Umbilical cord (tissue), 2 donors: Measurements from ENCODE around the gene TSPOAP1. TPM values are rescaled to one million over a fixed set of nuclear protein-coding genes. Genes with fewer than 3 reads are reported as not detected.

Experiments
- DNase-seq: peaks from one replicate; pipeline ENCODE4 v3.0.0-alpha.2; 2015; ENCODE audit warnings: low spot score
- total RNA-seq: library from RNA; depleted of rRNA; stranded (reverse); fragments of >200 nt; gene quantifications from one replicate; pipeline ENCODE4 v1.2.3, GENCODE V29; 2014; ENCODE audit warnings: low replicate concordance; ENCODE audit not compliant: insufficient read depth

The TSPOAP1 gene
- total RNA-seq, 1 donor from 2014 or later = 18.1 TPM

DNA sequence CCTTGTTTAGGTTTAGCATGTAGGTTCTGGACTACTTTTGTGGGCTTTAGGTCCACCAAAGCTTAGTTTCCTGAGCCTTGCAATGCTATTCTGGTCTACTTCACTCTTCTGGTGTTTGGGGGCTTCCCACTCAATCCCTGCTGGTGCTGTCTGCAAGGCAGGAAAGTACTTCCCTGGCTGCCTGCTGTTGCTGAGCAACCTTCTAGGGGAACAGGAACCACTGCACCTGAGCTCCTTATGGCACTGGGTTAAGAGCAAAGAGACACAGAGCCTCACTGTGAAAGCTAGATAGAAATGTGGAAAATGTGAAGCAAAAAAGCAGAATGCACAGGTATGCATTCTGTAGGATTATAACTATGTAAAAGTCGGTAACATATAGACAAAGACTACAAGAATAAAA lies 64.8 kb downstream of the TSPOAP1 start:
- no peak for DNase-seq

DNA sequence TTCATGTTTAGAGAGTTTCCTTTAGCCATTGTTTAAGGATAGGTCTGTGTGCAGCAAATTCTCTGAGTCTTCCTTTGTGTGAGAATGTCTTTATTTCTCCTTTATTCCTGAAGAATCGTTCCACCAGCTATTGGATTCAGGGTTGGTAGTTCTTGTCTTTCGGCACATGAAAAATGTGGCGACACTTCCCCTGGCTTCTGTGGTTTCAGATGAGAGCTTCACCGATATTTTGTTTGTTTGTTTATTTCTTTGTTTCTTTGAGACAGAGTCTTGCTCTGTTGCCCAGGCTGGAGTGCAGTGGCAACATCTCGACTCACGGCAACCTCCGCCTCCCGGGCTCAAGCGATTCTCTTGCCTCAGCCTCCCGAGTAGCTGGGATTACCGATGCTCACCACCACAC lies 66.4 kb downstream of the TSPOAP1 start:
- DNase-seq = no peak

DNA sequence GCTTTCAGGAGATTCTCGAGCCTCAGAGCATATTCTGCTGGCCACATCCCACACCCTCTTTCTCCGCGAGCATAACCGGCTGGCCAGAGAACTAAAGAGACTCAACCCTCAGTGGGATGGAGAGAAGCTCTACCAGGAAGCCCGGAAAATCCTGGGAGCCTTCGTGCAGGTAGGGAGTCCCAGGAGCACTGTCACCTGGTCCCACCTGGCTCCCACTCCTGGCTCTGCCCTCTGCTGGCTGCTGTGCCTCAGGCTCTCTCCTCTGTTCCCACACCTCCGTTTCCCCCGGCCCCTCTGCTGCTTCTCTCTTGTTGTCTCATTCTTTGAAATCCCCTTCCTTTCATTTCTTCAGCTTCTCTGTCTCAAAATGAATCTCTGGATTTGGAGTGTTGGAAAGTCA lies 73.8 kb downstream of the TSPOAP1 start:
- DNase-seq = no peak

DNA sequence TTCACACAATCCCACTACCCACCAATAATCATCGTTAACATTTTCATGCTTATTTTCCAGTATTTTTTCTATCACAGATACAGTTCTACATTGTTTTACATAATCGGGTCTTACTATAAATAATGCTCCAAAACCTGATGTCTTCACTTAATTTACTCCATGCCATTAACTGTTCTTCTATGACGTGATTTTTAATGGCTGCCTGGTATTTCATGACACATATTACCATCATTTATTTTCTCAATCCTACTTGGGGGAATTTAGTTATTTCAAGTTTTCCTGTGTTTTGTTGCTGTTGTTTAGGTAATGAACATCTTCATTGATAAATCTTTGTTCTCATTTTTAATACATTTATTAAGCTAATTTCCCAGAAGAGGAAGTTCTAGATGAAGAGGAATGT lies 75.5 kb downstream of the TSPOAP1 start:
- DNase-seq = no peak

DNA sequence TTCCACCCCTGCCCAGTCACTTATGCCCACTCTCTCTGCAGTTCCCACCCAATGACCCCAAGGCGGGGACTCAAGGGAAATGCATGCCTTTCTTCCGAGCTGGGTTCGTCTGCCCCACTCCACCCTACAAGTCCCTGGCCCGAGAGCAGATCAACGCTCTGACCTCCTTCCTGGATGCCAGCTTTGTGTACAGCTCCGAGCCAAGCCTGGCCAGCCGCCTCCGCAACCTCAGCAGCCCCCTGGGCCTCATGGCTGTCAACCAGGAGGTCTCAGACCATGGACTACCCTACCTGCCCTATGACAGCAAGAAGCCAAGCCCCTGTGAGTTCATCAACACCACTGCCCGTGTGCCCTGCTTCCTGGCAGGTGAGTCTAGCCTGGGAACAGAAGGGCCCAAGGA lies 76.5 kb downstream of the TSPOAP1 start:
- DNase-seq = no peak

Other genes with a start within 250 kb of the TSPOAP1 start
- 20.5 TPM for gene DYNLL2, start 245.4 kb downstream of the TSPOAP1 start, total RNA-seq
- gene OR4D1, start 180.4 kb downstream of the TSPOAP1 start, total RNA-seq = 4.6 TPM
- 2.2 TPM for gene OR4D2, start 161.8 kb downstream of the TSPOAP1 start, total RNA-seq
- not detected for gene EPX, start 136.1 kb downstream of the TSPOAP1 start, total RNA-seq
- gene MKS1, start 109.5 kb downstream of the TSPOAP1 start, total RNA-seq = 6.5 TPM
- 0.24 TPM for gene LPO, start 90.2 kb downstream of the TSPOAP1 start, total RNA-seq
- not detected for gene MPO, start 47.9 kb downstream of the TSPOAP1 start, total RNA-seq
- 43.1 TPM for gene SUPT4H1, start 23.4 kb upstream of the TSPOAP1 start, total RNA-seq
- gene RNF43, start 88.7 kb upstream of the TSPOAP1 start, total RNA-seq = 3.6 TPM
- gene HSF5, start 159.6 kb upstream of the TSPOAP1 start, total RNA-seq = 0.72 TPM
- 42.6 TPM for gene MTMR4, start 185.8 kb upstream of the TSPOAP1 start, total RNA-seq